ENCODE results near the gene DNAH14. TPM values are rescaled to one million over a fixed set of nuclear protein-coding genes. Genes with fewer than 3 reads are reported as not detected.
"Not testable (repeated sequence)": the region's sequence is repeated elsewhere in the genome, so short reads cannot be mapped to it uniquely, and the experiment has no call there.

Gene DNAH14
- total RNA-seq, 1 experiment from 2014 or later = 39.7 TPM

- H2BK120ac ChIP-seq (ENCODE audit: low read depth, low read length, poor library complexity, severe bottlenecking) = no peak overlapping the region
- no peaks in the 10 kb centered on the region for H3K27me3 Mint-ChIP-seq (ENCODE audit: low read depth)
- no peak for TF ChIP-seq CTCF (conservative IDR thresholded peaks at IDR 0.05)
- no peak overlapping the region for H2AFZ ChIP-seq (ENCODE audit: low read length)
- H2BK20ac ChIP-seq (ENCODE audit: low read depth, low read length, poor library complexity, severe bottlenecking) = no peak overlapping the region
- no peak overlapping the region for H3K4me2 ChIP-seq (ENCODE audit: insufficient read depth, insufficient read length, low read length)
- no peak overlapping the region for H2BK15ac ChIP-seq (ENCODE audit: low read depth, low read length)
- no peaks in the 10 kb centered on the region for H3K4me1 ChIP-seq (ENCODE audit: insufficient read depth, low read length)
- H3K4me1 Mint-ChIP-seq = no peaks in the 10 kb centered on the region
- no peak overlapping the region for H4K5ac ChIP-seq (ENCODE audit: insufficient read length, low read depth, low read length)
- no peak overlapping the region for H4K8ac ChIP-seq (replicated peaks; ENCODE audit: insufficient read length, low read depth, low read length)
- H3T11ph ChIP-seq (ENCODE audit: low read length) = no peak overlapping the region
- no peaks in the 10 kb centered on the region for H3K27me3 ChIP-seq (ENCODE audit: insufficient read depth, low read length)
- no peak overlapping the region for H3K4me3 Mint-ChIP-seq
- no peak overlapping the region for H3K27ac ChIP-seq (ENCODE audit: insufficient read length, low read depth, low read length)
- no peak overlapping the region for H3K56ac ChIP-seq (ENCODE audit: insufficient read length, low read depth, low read length)
- no peaks in the 10 kb centered on the region for H3K79me2 ChIP-seq (ENCODE audit: insufficient read depth, low read length)
- no peak overlapping the region for H2BK5ac ChIP-seq (ENCODE audit: insufficient read length, low read length)
- H3K23me2 ChIP-seq (ENCODE audit: insufficient read length, low read depth, low read length, poor library complexity, severe bottlenecking) = no peaks in the 10 kb centered on the region
- H4K20me1 ChIP-seq (ENCODE audit: control insufficient read depth, insufficient read depth, insufficient read length) = no peaks in the 10 kb centered on the region
- peaks cover 0 to 3% of the 10 kb centered on the region in 2 experiments; a peak in 3 of 5 replicates for H3K9me3 Mint-ChIP-seq
- H3K9ac ChIP-seq (ENCODE audit: extremely low read depth, insufficient read length, low read length) = no peak overlapping the region
- no peak overlapping the region for H2BK12ac ChIP-seq (ENCODE audit: insufficient read length, low read depth, low read length)
- no peak overlapping the region for H3K18ac ChIP-seq (ENCODE audit: insufficient read length, low read depth, low read length)
- no peak overlapping the region for H2AK5ac ChIP-seq (ENCODE audit: insufficient read length, low read length)
- H4K91ac ChIP-seq (ENCODE audit: insufficient read length, low read depth, low read length) = no peak overlapping the region
- H3K79me1 ChIP-seq (ENCODE audit: insufficient read depth, low read depth, low read length, poor library complexity, severe bottlenecking) = no peaks in the 10 kb centered on the region
- no peak overlapping the region for H3K23ac ChIP-seq (ENCODE audit: insufficient read length, low read depth, low read length)
- no peaks in the 10 kb centered on the region for H3K9me3 ChIP-seq (ENCODE audit: control insufficient read depth, low read depth, low read length)
- no peak overlapping the region for H3K4ac ChIP-seq (ENCODE audit: low read depth, low read length)
- no peak overlapping the region for H3K14ac ChIP-seq (ENCODE audit: insufficient read depth, low read length)
- no peaks in the 10 kb centered on the region for H3K36me3 Mint-ChIP-seq (ENCODE audit: insufficient read depth in 1 of 3, low read depth in 3 of 3)
- DNase-seq = no peak
- WGBS (ENCODE audit: extremely low coverage, insufficient read length, low lambda C conversion rate) = no CpG with 5 or more reads among the region's 2 CpGs
- H3K27ac Mint-ChIP-seq = no peak overlapping the region
Measured at GRCh38 chr1:225230483-225230882, 301.0 kb downstream of the DNAH14 start.

GRCh38 chr1:225232930-225233329 is 303.5 kb downstream of the DNAH14 start:
- H3K9me3 Mint-ChIP-seq = peaks cover 10 to 11% of the 10 kb centered on the region in 2 experiments; a peak in 3 of 5 replicates
- H3K27ac ChIP-seq (ENCODE audit: insufficient read length, low read depth, low read length); H2AK5ac ChIP-seq (ENCODE audit: insufficient read length, low read length); H3K4me3 Mint-ChIP-seq; H3K4me2 ChIP-seq (ENCODE audit: insufficient read depth, insufficient read length, low read length); H4K5ac ChIP-seq (ENCODE audit: insufficient read length, low read depth, low read length); H3K9ac ChIP-seq (ENCODE audit: extremely low read depth, insufficient read length, low read length); H3K18ac ChIP-seq (ENCODE audit: insufficient read length, low read depth, low read length); H3K4ac ChIP-seq (ENCODE audit: low read depth, low read length); H2BK120ac ChIP-seq (ENCODE audit: low read depth, low read length, poor library complexity, severe bottlenecking); H2BK5ac ChIP-seq (ENCODE audit: insufficient read length, low read length); H2BK15ac ChIP-seq (ENCODE audit: low read depth, low read length); H3K9me3 ChIP-seq (ENCODE audit: control insufficient read depth, low read depth, low read length); DNase-seq; H3K4me1 Mint-ChIP-seq; H4K91ac ChIP-seq (ENCODE audit: insufficient read length, low read depth, low read length); H4K8ac ChIP-seq (replicated peaks; ENCODE audit: insufficient read length, low read depth, low read length); H3K79me2 ChIP-seq (ENCODE audit: insufficient read depth, low read length); H4K20me1 ChIP-seq (ENCODE audit: control insufficient read depth, insufficient read depth, insufficient read length); H3K36me3 Mint-ChIP-seq (ENCODE audit: insufficient read depth in 1 of 3, low read depth in 3 of 3); H2AFZ ChIP-seq (ENCODE audit: low read length); H3K79me1 ChIP-seq (ENCODE audit: insufficient read depth, low read depth, low read length, poor library complexity, severe bottlenecking); H2BK20ac ChIP-seq (ENCODE audit: low read depth, low read length, poor library complexity, severe bottlenecking); H3K56ac ChIP-seq (ENCODE audit: insufficient read length, low read depth, low read length); H3K27me3 ChIP-seq (ENCODE audit: insufficient read depth, low read length); H3T11ph ChIP-seq (ENCODE audit: low read length); H3K4me1 ChIP-seq (ENCODE audit: insufficient read depth, low read length); H3K23ac ChIP-seq (ENCODE audit: insufficient read length, low read depth, low read length); H2BK12ac ChIP-seq (ENCODE audit: insufficient read length, low read depth, low read length); H3K27ac Mint-ChIP-seq; H3K23me2 ChIP-seq (ENCODE audit: insufficient read length, low read depth, low read length, poor library complexity, severe bottlenecking); H3K27me3 Mint-ChIP-seq (ENCODE audit: low read depth); H3K14ac ChIP-seq (ENCODE audit: insufficient read depth, low read length): not testable (repeated sequence)
- no CpG with 5 or more reads among the region's 1 CpG for WGBS (ENCODE audit: extremely low coverage, insufficient read length, low lambda C conversion rate)
